ENCODE data around the gene PTPRN2. TPM values are rescaled to one million over a fixed set of nuclear protein-coding genes. Genes with fewer than 3 reads are reported as not detected.

Gene PTPRN2
- total RNA-seq, 1 donor from 2014 or later, result 1.8 TPM

DNA sequence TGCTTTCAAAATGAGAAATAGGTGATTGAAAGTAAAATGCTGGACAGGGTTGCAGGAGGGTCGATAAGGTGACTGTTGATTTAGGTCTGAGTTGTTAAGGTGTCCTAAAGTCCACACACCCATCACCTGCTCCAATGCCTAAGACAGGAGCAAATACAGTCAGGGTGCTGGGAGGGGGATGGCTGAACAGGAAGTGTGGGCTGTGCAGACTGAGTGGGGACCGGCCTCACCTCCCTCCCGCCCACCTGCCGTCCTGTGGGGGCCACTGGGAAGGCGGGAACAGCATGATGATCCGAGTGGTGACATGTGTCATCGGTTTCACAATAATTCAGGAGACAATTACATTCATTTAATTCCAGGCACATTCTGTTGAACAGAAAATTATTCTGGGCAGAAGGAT, 990.1 kb downstream of the PTPRN2 start:
- no peak for TF ChIP-seq CTCF (IDR thresholded peaks at IDR 0.05)
- H3K36me3 Mint-ChIP-seq (ENCODE audit: low read depth), result no peaks in the 10 kb centered on the region
- no peak for DNase-seq
- peaks cover 5% of the 10 kb centered on the region for H3K27me3 Mint-ChIP-seq
- H3K4me3 Mint-ChIP-seq, result no peak overlapping the region
- CTCF ChIA-PET, result no interaction called here
- no peak for ATAC-seq (ENCODE audit: low read depth)
- no peak overlapping the region for H3K27ac Mint-ChIP-seq
- intact Hi-C loops (cut with micrococcal nuclease), result no loop called here
- H3K4me1 Mint-ChIP-seq, result no peaks in the 10 kb centered on the region
- no peaks in the 10 kb centered on the region for H3K9me3 Mint-ChIP-seq
- POLR2A ChIA-PET, result no interaction called here

DNA sequence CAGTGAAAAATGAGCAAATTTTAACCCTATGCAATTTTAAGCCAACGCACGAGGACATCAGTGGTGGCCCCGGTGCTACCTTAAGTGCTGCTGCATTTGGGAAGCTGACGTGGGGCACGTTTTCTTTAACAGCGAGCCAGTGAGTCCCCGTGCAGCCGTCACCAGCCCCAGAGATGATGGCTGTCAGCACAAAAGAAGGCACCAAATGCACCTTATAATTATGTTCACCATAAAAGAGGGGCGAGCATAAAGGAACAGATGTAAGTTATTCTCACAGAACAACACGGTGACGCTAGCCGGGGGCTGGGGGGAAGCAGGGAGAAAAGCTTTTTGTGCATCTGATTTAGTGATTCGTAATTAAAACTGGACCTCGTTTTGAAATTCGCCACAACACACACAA, 990.7 kb downstream of the PTPRN2 start:
- Mint-ChIP-seq H3K27ac (no peak overlapping the region), H3K36me3 (ENCODE audit: low read depth) (no peaks in the 10 kb centered on the region), H3K27me3 (peaks cover 3% of the 10 kb centered on the region), H3K4me3 (no peak overlapping the region), H3K9me3 (no peaks in the 10 kb centered on the region), H3K4me1 (no peaks in the 10 kb centered on the region)
- ChIA-PET CTCF (no interaction called here), POLR2A (no interaction called here)
- ATAC-seq (ENCODE audit: low read depth) (no peak), DNase-seq (no peak)
- intact Hi-C loops (cut with micrococcal nuclease), result no loop called here
- TF ChIP-seq CTCF (IDR thresholded peaks at IDR 0.05), result no peak

- ATAC-seq (ENCODE audit: low read depth), result no peak
- no peak overlapping the region for H3K27ac Mint-ChIP-seq
- intact Hi-C loops (cut with micrococcal nuclease), result no loop called here
Measured at GRCh38 chr7:157596471-157596870, 991.2 kb downstream of the PTPRN2 start.

GRCh38 chr7:157596026-157596425, 991.6 kb downstream of the PTPRN2 start:
- ATAC-seq (ENCODE audit: low read depth) (no peak), DNase-seq (no peak)
- intact Hi-C loops (cut with micrococcal nuclease), result no loop called here
- ChIA-PET CTCF (no interaction called here), POLR2A (no interaction called here)
- H3K27me3 Mint-ChIP-seq, result peaks cover 8% of the 10 kb centered on the region
- H3K27ac Mint-ChIP-seq, result no peak overlapping the region
- no peaks in the 10 kb centered on the region for H3K4me1 Mint-ChIP-seq
- TF ChIP-seq CTCF (IDR thresholded peaks at IDR 0.05), result no peak
- H3K9me3 Mint-ChIP-seq, result no peaks in the 10 kb centered on the region
- H3K36me3 Mint-ChIP-seq (ENCODE audit: low read depth), result no peaks in the 10 kb centered on the region
- no peak overlapping the region for H3K4me3 Mint-ChIP-seq

More at GRCh38 chr7:157596471-157596870, 991.2 kb downstream of the PTPRN2 start:
- Mint-ChIP-seq H3K36me3 (ENCODE audit: low read depth) (no peaks in the 10 kb centered on the region), H3K27me3 (peaks cover 7% of the 10 kb centered on the region), H3K9me3 (no peaks in the 10 kb centered on the region), H3K4me1 (no peaks in the 10 kb centered on the region), H3K4me3 (no peak overlapping the region)
- POLR2A ChIA-PET, result no interaction called here
- TF ChIP-seq CTCF (IDR thresholded peaks at IDR 0.05), result no peak
- CTCF ChIA-PET, result no interaction called here
- no peak for DNase-seq

- peaks cover 8% of the 10 kb centered on the region for H3K27me3 Mint-ChIP-seq
- H3K4me1 Mint-ChIP-seq, result no peaks in the 10 kb centered on the region
- H3K9me3 Mint-ChIP-seq, result no peaks in the 10 kb centered on the region
- no peak for ATAC-seq (ENCODE audit: low read depth)
- TF ChIP-seq CTCF (IDR thresholded peaks at IDR 0.05), result no peak
- POLR2A ChIA-PET, result no interaction called here
- CTCF ChIA-PET, result no interaction called here
- H3K4me3 Mint-ChIP-seq, result no peak overlapping the region
- intact Hi-C loops (cut with micrococcal nuclease), result no loop called here
- H3K27ac Mint-ChIP-seq, result no peak overlapping the region
- H3K36me3 Mint-ChIP-seq (ENCODE audit: low read depth), result no peaks in the 10 kb centered on the region
- DNase-seq, result no peak
Measured at GRCh38 chr7:157595086-157595855, 992.4 kb downstream of the PTPRN2 start.
